ENCODE results near the gene TBCD. TPM values are rescaled to one million over a fixed set of nuclear protein-coding genes. Genes with fewer than 3 reads are reported as not detected.

The TBCD gene
- total RNA-seq, 1 donor from 2014 or later = 125 TPM

GRCh38 chr17:82716203-82717010, 35.5 kb upstream of the TBCD start, which contains the start of gene FN3KRP:
Gene FN3KRP (plus strand): TSS chr17:82716706. CDS start chr17:82716756, 50 bp downstream.
- peak; percentile 86 for DNase-seq (ENCODE audit: low spot score)
- peaks cover 24% of the 10 kb centered on the region for H3K36me3 Mint-ChIP-seq (ENCODE audit: low read depth)
- peak within 1 kb of the TSS; percentile 93 for H3K4me3 Mint-ChIP-seq (ENCODE audit: low read depth)
- no peaks in the 10 kb centered on the region for H3K9me3 Mint-ChIP-seq
- H3K27me3 Mint-ChIP-seq (ENCODE audit: low read depth) = no peaks in the 10 kb centered on the region
- H3K4me1 Mint-ChIP-seq (ENCODE audit: low read depth) = peaks cover 10% of the 10 kb centered on the region
- peak within 1 kb of the TSS; percentile 85 for H3K27ac Mint-ChIP-seq
- intact Hi-C loops (cut with micrococcal nuclease) = loop anchor here (1.0 to 2.0 kb wide), 3 partner anchors 18 to 68 kb away; partner anchors contain the start of genes RAB40B, TBCD and WDR45B

DNA sequence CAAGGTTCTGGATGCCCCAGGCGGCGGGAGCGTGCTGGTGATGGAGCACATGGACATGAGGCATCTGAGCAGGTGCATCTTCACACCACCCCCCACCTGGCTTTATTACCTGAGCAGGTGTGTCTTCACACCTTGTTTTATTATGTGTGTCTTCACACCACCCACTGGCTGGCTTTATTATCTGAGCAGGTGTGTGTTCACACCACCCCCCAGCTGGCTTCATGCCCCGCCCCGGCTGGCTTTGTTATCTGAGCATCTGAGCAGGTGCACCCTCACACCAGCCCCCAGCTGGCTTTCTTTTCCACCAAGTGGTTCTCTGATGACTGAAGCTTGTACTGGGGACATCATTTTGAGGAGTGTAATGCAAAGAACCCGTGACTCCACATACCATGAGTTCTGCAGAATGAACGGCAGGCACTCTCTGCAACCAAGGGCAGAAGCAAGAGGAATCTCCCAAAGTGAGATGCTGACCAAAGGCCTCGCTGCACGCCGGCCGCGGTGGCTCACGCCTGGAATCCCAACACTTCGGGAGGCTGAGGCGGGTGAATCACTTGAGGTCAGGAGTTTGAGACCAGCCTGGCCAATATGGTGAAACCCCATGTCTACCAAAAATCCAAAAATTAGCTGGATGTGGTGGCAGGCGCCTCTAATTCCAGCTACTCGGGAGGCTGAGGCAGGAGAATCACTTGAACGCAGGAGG, 32.7 kb upstream of the TBCD start:
- Mint-ChIP-seq H3K4me3 (ENCODE audit: low read depth) (peak overlapping the region; percentile 42), H3K9me3 (no peaks in the 10 kb centered on the region), H3K27me3 (ENCODE audit: low read depth) (no peaks in the 10 kb centered on the region), H3K4me1 (ENCODE audit: low read depth) (peaks cover 10% of the 10 kb centered on the region), H3K27ac (no peak overlapping the region), H3K36me3 (ENCODE audit: low read depth) (peaks cover 40% of the 10 kb centered on the region)
- intact Hi-C loops (cut with micrococcal nuclease) = no loop called here
- DNase-seq (ENCODE audit: low spot score) = no peak

DNA sequence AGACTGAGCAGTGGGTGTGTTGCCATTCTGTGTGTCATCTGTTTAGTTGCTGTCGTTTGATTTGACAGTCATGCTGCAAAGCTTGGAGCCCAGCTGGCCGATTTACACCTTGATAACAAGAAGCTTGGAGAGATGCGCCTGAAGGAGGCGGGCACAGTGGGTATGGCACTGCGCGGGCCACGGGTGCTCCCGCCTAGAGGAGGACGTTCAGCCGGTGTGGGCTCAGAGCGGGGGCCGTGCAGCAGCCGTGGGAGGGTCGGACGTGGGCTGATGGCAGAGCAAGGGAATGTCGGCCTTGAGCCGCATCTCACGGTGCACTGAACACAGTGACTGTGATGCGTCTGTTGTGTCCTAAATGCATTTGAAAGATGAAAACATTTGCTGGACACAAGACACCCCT, 31.7 kb upstream of the TBCD start:
- Mint-ChIP-seq H3K27ac (no peak overlapping the region), H3K4me3 (ENCODE audit: low read depth) (no peak overlapping the region), H3K36me3 (ENCODE audit: low read depth) (peaks cover 40% of the 10 kb centered on the region), H3K9me3 (no peaks in the 10 kb centered on the region), H3K4me1 (ENCODE audit: low read depth) (peaks cover 10% of the 10 kb centered on the region), H3K27me3 (ENCODE audit: low read depth) (no peaks in the 10 kb centered on the region)
- intact Hi-C loops (cut with micrococcal nuclease) = no loop called here
- no peak for DNase-seq (ENCODE audit: low spot score)

DNA sequence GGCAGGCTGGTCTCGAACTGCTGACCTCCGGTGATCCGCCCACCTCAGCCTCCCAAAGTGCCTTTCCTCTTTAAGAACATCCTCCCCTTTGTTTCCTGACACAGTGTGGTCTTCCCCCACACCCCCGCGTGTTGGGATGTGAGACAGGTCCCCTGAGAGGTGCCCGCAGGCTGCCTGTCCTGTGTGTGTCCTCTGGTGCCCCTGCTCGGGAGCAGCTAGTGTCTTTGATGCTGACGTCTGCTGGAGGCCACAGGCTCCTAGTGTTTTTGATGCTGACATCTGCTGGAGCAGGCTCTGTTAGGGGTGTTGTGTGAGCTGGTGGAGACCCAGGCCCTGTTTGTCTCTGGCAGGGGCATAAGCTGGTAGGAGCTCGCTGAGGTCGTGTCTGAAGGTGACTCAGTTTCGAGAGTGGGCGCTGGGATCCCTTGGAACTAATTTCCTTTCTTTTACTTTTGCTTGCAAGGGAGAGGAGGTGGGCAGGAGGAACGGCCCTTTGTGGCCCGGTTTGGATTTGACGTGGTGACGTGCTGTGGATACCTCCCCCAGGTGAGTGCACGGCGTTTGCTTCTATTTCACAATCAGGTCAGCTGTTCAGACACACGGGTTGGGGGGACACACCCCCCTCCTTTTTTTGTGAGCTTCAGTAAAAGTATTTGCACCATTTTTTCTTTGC, 29.4 kb upstream of the TBCD start:
- Mint-ChIP-seq H3K36me3 (ENCODE audit: low read depth) (peaks cover 45% of the 10 kb centered on the region), H3K27me3 (ENCODE audit: low read depth) (no peaks in the 10 kb centered on the region), H3K4me3 (ENCODE audit: low read depth) (no peak overlapping the region), H3K4me1 (ENCODE audit: low read depth) (peaks cover 10% of the 10 kb centered on the region), H3K9me3 (no peaks in the 10 kb centered on the region), H3K27ac (no peak overlapping the region)
- intact Hi-C loops (cut with micrococcal nuclease) = no loop called here
- DNase-seq (ENCODE audit: low spot score) = no peak

GRCh38 chr17:82723169-82723807, 28.6 kb upstream of the TBCD start:
- Mint-ChIP-seq H3K4me3 (ENCODE audit: low read depth) (no peak overlapping the region), H3K27ac (no peak overlapping the region), H3K27me3 (ENCODE audit: low read depth) (no peaks in the 10 kb centered on the region), H3K36me3 (ENCODE audit: low read depth) (peaks cover 43% of the 10 kb centered on the region), H3K9me3 (no peaks in the 10 kb centered on the region), H3K4me1 (ENCODE audit: low read depth) (peaks cover 4% of the 10 kb centered on the region)
- intact Hi-C loops (cut with micrococcal nuclease) = no loop called here
- no peak for DNase-seq (ENCODE audit: low spot score)

DNA sequence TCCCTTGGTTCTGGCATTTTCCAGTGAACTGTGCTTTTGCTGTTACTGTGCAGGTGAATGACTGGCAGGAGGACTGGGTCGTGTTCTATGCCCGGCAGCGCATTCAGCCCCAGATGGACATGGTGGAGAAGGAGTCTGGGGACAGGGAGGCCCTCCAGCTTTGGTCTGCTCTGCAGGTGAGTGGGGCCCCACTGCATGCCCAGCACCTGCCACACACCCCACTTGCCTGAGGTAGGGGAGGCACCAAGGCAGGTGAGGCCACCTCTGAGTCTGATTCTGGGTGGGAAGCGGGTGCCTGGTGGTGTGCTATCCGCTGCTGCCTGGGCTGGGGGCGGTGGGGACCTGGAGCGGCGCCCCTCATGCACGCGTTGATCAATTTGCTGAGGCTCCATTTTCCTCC, 25.4 kb upstream of the TBCD start:
- Mint-ChIP-seq H3K36me3 (ENCODE audit: low read depth) (peaks cover 36% of the 10 kb centered on the region), H3K27ac (no peak overlapping the region), H3K4me1 (ENCODE audit: low read depth) (no peaks in the 10 kb centered on the region), H3K9me3 (no peaks in the 10 kb centered on the region), H3K4me3 (ENCODE audit: low read depth) (no peak overlapping the region), H3K27me3 (ENCODE audit: low read depth) (no peaks in the 10 kb centered on the region)
- no peak for DNase-seq (ENCODE audit: low spot score)
- intact Hi-C loops (cut with micrococcal nuclease) = no loop called here

- intact Hi-C loops (cut with micrococcal nuclease) = no loop called here
- H3K9me3 Mint-ChIP-seq = peaks cover 7% of the 10 kb centered on the region
- H3K36me3 Mint-ChIP-seq (ENCODE audit: low read depth) = peaks cover 45% of the 10 kb centered on the region
- H3K27me3 Mint-ChIP-seq (ENCODE audit: low read depth) = no peaks in the 10 kb centered on the region
- no peak overlapping the region for H3K4me3 Mint-ChIP-seq (ENCODE audit: low read depth)
- no peaks in the 10 kb centered on the region for H3K4me1 Mint-ChIP-seq (ENCODE audit: low read depth)
- no peak for DNase-seq (ENCODE audit: low spot score)
- no peak overlapping the region for H3K27ac Mint-ChIP-seq
Observed at GRCh38 chr17:82729479-82730260, 22.2 kb upstream of the TBCD start.

GRCh38 chr17:82732118-82732743, 19.6 kb upstream of the TBCD start:
- no peak overlapping the region for H3K27ac Mint-ChIP-seq
- H3K4me1 Mint-ChIP-seq (ENCODE audit: low read depth) = no peaks in the 10 kb centered on the region
- peaks cover 7% of the 10 kb centered on the region for H3K9me3 Mint-ChIP-seq
- no peak for DNase-seq (ENCODE audit: low spot score)
- H3K4me3 Mint-ChIP-seq (ENCODE audit: low read depth) = no peak overlapping the region
- H3K36me3 Mint-ChIP-seq (ENCODE audit: low read depth) = peaks cover 39% of the 10 kb centered on the region
- no peaks in the 10 kb centered on the region for H3K27me3 Mint-ChIP-seq (ENCODE audit: low read depth)
- intact Hi-C loops (cut with micrococcal nuclease) = no loop called here

GRCh38 chr17:82734987-82735866, 16.6 kb upstream of the TBCD start, which contains the start of gene FN3K:
Gene FN3K (plus strand): TSS chr17:82735615. CDS start chr17:82735637, 22 bp downstream.
- Mint-ChIP-seq H3K27ac (no peak within 1 kb of the TSS), H3K4me1 (ENCODE audit: low read depth) (no peaks in the 10 kb centered on the region), H3K36me3 (ENCODE audit: low read depth) (peaks cover 43% of the 10 kb centered on the region), H3K9me3 (peaks cover 12% of the 10 kb centered on the region), H3K4me3 (ENCODE audit: low read depth) (peak within 1 kb of the TSS; percentile 54), H3K27me3 (ENCODE audit: low read depth) (no peaks in the 10 kb centered on the region)
- DNase-seq (ENCODE audit: low spot score) = no peak
- intact Hi-C loops (cut with micrococcal nuclease) = no loop called here

DNA sequence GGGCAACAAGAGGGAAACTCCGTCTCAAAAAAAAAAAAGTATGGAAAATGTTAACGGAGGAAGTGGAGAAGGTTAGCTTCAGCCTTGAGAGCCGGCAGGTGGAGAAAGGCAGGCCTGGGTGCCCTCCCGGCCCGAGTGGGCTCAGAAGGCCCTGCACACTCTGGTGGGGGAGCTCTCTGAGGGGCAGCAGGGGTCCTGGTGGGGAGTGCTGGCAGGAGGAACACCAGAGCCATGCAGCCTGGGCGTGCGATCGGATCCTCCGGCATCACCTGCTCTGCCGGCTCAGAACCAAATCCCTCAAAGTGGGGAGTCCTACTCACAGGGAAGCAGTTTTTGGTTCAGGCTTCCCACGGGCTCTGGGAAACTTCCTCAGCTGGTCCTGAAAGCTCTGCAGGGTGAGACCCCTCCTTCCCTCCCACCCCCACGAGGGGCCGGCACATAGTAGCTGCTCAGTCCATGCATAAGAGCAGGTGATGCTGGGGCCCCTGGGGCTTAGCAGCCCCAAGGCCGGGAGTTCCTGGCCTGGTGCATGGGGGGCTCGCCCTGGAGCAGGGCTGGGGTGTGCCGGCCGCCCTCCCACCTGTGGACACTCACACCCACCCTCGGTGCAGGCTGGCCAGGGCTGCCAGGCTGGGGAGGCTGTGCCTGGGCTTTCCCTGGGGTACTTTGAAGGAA, 15.2 kb upstream of the TBCD start:
- Mint-ChIP-seq H3K27ac (no peak overlapping the region), H3K4me3 (ENCODE audit: low read depth) (peak overlapping the region; percentile 54), H3K4me1 (ENCODE audit: low read depth) (no peaks in the 10 kb centered on the region), H3K36me3 (ENCODE audit: low read depth) (peaks cover 48% of the 10 kb centered on the region), H3K27me3 (ENCODE audit: low read depth) (no peaks in the 10 kb centered on the region), H3K9me3 (peaks cover 26% of the 10 kb centered on the region)
- DNase-seq (ENCODE audit: low spot score) = no peak
- intact Hi-C loops (cut with micrococcal nuclease) = no loop called here
